MM.1S (cell line): Measurements from ENCODE around the gene EIF2B2.

Experiments
- DNase-seq: peaks from one replicate; pipeline ENCODE4 v3.0.0-alpha.2; 2015
- H2AFZ ChIP-seq: fragments of 300-600 bp; sonication (generic); 2 replicates; pipeline ENCODE4 v1.6.0; 2016; ENCODE audit warnings: antibody characterized with exemption, low read length
- H3F3A ChIP-seq: fragments of 300-600 bp; sonication (generic); 2 replicates; pipeline ENCODE4 v1.6.1; 2016; ENCODE audit warnings: mild to moderate bottlenecking, antibody characterized with exemption, low read length, moderate library complexity, mixed read lengths; ENCODE audit not compliant: insufficient read depth
- H3K27ac ChIP-seq: fragments of 300-600 bp; sonication (generic); 2 replicates; pipeline ENCODE4 v1.5.1; 2016; ENCODE audit warnings: mild to moderate bottlenecking, low read length
- H3K27me3 ChIP-seq: fragments of 300-600 bp; sonication (generic); replicated peaks from 2 replicates; pipeline ENCODE4 v1.6.0; 2016; ENCODE audit warnings: low read length; ENCODE audit not compliant: insufficient read depth
- H3K36me3 ChIP-seq: fragments of 300-600 bp; sonication (generic); replicated peaks from 2 replicates; pipeline ENCODE4 v1.6.1; 2016; ENCODE audit warnings: mild to moderate bottlenecking, low read length, mixed read lengths; ENCODE audit not compliant: insufficient read depth
- H3K4me1 ChIP-seq: fragments of 300-600 bp; sonication (generic); 2 replicates; pipeline ENCODE4 v1.6.1; 2016; ENCODE audit warnings: low read length, mixed read lengths
- H3K4me2 ChIP-seq: fragments of 300-600 bp; sonication (generic); 2 replicates; pipeline ENCODE4 v1.6.0; 2016; ENCODE audit warnings: low read depth, low read length
- H3K4me3 ChIP-seq: fragments of 300-600 bp; sonication (generic); 2 replicates; pipeline ENCODE4 v1.5.1; 2016; ENCODE audit warnings: low read length, mixed read lengths
- H3K79me2 ChIP-seq: fragments of 300-600 bp; sonication (generic); 2 replicates; pipeline ENCODE4 v1.6.1; 2016; ENCODE audit warnings: mixed run types, low read length, mixed read lengths
- H3K9ac ChIP-seq: fragments of 300-600 bp; sonication (generic); 2 replicates; pipeline ENCODE4 v1.6.1; 2016; ENCODE audit warnings: low read length, mixed read lengths
- H3K9me2 ChIP-seq: fragments of 300-600 bp; sonication (generic); replicated peaks from 2 replicates; pipeline ENCODE4 v1.6.1; 2016; ENCODE audit warnings: mild to moderate bottlenecking, low read length, mixed read lengths; ENCODE audit not compliant: insufficient read depth
- H3K9me3 ChIP-seq: fragments of 300-600 bp; sonication (generic); replicated peaks from 2 replicates; pipeline ENCODE4 v1.6.1; 2016; ENCODE audit warnings: mild to moderate bottlenecking, low read length, mixed read lengths; ENCODE audit not compliant: insufficient read depth
- H4K20me1 ChIP-seq: fragments of 300-600 bp; sonication (generic); 2 replicates; pipeline ENCODE4 v1.6.1; 2016; ENCODE audit warnings: mild to moderate bottlenecking, low read length, moderate library complexity, mixed read lengths; ENCODE audit not compliant: insufficient read depth
- CTCF ChIP-seq: fragments of 300-600 bp; sonication (generic); IDR thresholded peaks from 2 replicates; pipeline ENCODE4 v1.5.1; 2016; ENCODE audit warnings: antibody characterized with exemption, low read length, mixed read lengths
- EZH2 ChIP-seq: fragments of 300-600 bp; sonication (generic); optimal IDR thresholded peaks from 2 replicates; pipeline ENCODE3; 2017; ENCODE audit warnings: low read depth, mild to moderate bottlenecking, antibody characterized with exemption, low read length, mixed read lengths
- EZH2phosphoT487 ChIP-seq: fragments of 300-600 bp; sonication (generic); IDR thresholded peaks from 2 replicates; pipeline ENCODE4 v1.6.1; 2018; ENCODE audit warnings: antibody characterized with exemption, low read length

The EIF2B2 gene

DNA sequence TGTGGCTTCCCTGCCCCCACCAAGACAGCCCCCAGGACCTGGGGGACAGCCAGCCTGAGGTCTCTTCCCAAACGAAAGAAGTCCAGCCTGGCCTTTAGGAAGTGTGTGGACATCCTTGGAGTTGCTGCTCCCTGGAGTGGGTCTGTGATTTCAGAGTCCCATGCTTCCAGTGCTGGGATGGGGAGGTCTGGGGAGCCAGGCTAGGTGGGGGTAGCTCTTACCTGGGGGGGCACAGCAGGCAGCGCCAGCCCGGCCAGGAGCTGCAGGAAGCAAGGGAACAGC lies 47.8 kb upstream of the EIF2B2 start:
- H3F3A ChIP-seq: no peaks in the 10 kb centered on the region
- no peaks in the 10 kb centered on the region for H3K9me3 ChIP-seq
- 0 out of 2 replicates have a peak overlapping the region, but pooled peaks have one; percentile 37 for H3K4me3 ChIP-seq
- no peak overlapping the region for H3K27ac ChIP-seq
- H3K4me2 ChIP-seq: peak overlapping the region; percentile 65; the same call in 1 of the 2 replicates
- H3K4me1 ChIP-seq: no peaks in the 10 kb centered on the region
- H3K27me3 ChIP-seq: no peaks in the 10 kb centered on the region
- no peak overlapping the region for H3K9ac ChIP-seq
- TF ChIP-seq CTCF: no peak
- no peak for TF ChIP-seq EZH2
- no peak for TF ChIP-seq EZH2phosphoT487
- H4K20me1 ChIP-seq: no peaks in the 10 kb centered on the region
- H2AFZ ChIP-seq: no peak overlapping the region
- H3K36me3 ChIP-seq: no peaks in the 10 kb centered on the region
- no peaks in the 10 kb centered on the region for H3K9me2 ChIP-seq
- no peak for DNase-seq
- no peaks in the 10 kb centered on the region for H3K79me2 ChIP-seq

- Histone ChIP-seq H3K4me1 (no peaks in the 10 kb centered on the region), H2AFZ (no peak within 1 kb of the TSS), H3K79me2 (no peaks in the 10 kb centered on the region), H3K27ac (no peak within 1 kb of the TSS), H3K9ac (no peak within 1 kb of the TSS), H3K27me3 (no peaks in the 10 kb centered on the region), H3K9me2 (no peaks in the 10 kb centered on the region), H3K36me3 (no peaks in the 10 kb centered on the region), H4K20me1 (no peaks in the 10 kb centered on the region), H3K9me3 (no peaks in the 10 kb centered on the region), H3K4me2 (peak within 1 kb of the TSS; percentile 65; the same call in 1 of the 2 replicates), H3F3A (no peaks in the 10 kb centered on the region), H3K4me3 (0 out of 2 replicates have a peak within 1 kb of the TSS, but pooled peaks have one; percentile 37)
- no peak for TF ChIP-seq CTCF
- TF ChIP-seq EZH2phosphoT487: no peak
- TF ChIP-seq EZH2: no peak
- DNase-seq: no peak
Observed at GRCh38 chr14:74955229-74956026, 47.3 kb upstream of the EIF2B2 start, which contains the start of gene PGF. TSS of gene PGF (minus strand) at chr14:74955597. CDS start at chr14:74955242, 355 bp downstream.

DNA sequence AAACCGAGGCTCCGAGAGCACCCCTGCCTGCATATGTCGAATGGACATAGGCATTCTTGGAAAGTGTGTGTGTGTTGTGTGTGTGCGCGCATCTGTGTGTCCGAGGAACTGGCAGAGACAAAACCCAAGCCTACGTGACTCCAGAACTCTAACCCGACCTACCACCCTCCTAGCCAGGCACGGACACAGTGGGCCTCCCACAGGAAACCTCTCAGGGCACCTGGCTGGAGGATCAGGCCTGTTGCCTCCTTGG lies 46.8 kb upstream of the EIF2B2 start:
- Histone ChIP-seq H3K4me2 (no peak overlapping the region), H3K9me2 (no peaks in the 10 kb centered on the region), H3F3A (no peaks in the 10 kb centered on the region), H2AFZ (no peak overlapping the region), H4K20me1 (no peaks in the 10 kb centered on the region), H3K4me1 (no peaks in the 10 kb centered on the region), H3K9ac (no peak overlapping the region), H3K27me3 (no peaks in the 10 kb centered on the region), H3K79me2 (no peaks in the 10 kb centered on the region), H3K27ac (no peak overlapping the region), H3K4me3 (no peak overlapping the region), H3K36me3 (no peaks in the 10 kb centered on the region), H3K9me3 (no peaks in the 10 kb centered on the region)
- no peak for DNase-seq
- no peak for TF ChIP-seq CTCF
- TF ChIP-seq EZH2: no peak
- TF ChIP-seq EZH2phosphoT487: no peak
